Right forelimb (tissue), 1 donor: ENCODE data around the gene PYDC1.
"Not testable (repeated sequence)": the region's sequence is repeated elsewhere in the genome, so short reads cannot be mapped to it uniquely, and the experiment has no call there.

Experiments
- DNase-seq: peaks from one replicate; pipeline ENCODE4 v3.0.0-alpha.2; 2018

Gene PYDC1

DNA sequence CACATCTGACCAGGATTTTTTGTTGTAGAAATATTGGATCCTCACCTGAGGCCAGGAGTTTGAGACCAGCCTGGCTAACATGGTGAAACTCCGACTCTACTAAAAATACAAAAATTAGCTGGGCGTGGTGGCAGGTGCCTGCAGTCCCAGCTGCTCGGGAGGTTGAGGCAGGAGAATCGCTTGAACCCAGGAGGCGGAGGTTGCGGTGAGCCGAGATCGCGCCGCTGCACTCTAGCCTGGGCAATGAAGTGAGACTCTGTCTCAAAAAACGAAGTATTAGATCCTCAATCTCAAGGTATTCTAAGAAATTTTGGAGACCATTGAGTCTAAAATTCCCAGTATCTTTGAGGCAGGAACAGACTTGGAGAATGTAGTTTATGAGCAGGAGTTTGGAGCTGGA is 21.1 kb downstream of the PYDC1 start:
- DNase-seq, result not testable (repeated sequence)

DNA sequence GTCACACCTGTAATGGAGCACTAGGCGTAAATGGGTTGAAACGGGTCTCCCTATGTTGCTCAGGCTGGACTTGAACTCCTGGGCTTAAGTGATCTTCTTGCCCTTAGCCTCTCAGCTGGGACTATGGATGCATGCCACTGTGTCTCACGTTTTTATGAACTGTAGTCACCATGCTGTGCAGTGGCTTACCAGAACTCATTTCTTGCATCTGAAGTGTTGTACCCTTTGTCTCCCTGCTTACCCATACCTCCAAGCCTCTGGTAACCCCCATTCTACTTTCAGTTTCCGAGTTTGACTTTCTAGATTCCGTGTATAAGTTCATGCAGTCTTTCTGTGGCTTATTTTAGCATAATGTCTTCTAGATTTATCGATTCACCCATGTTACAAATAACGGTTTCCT is 22.0 kb downstream of the PYDC1 start:
- no peak for DNase-seq

DNA sequence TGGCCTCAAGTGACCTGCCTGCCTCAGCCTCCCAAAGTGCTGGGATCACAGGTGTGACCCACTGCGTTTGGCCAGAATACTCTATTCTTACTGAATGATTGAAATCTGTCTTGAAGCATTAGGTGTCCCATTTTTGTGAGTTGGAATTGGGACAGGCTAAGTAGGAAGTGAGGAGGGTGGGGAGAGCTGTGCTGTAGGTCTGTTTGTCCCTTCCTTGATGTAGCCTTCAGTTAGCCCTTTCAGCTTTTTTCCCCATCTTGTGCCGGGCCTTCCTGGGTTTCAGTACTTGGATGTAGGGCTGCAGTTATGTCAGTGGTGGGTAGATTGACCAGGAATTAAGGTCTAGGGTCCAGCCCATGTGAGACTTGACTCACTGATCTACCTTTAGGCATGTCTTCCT is 23.1 kb downstream of the PYDC1 start:
- no peak for DNase-seq

DNA sequence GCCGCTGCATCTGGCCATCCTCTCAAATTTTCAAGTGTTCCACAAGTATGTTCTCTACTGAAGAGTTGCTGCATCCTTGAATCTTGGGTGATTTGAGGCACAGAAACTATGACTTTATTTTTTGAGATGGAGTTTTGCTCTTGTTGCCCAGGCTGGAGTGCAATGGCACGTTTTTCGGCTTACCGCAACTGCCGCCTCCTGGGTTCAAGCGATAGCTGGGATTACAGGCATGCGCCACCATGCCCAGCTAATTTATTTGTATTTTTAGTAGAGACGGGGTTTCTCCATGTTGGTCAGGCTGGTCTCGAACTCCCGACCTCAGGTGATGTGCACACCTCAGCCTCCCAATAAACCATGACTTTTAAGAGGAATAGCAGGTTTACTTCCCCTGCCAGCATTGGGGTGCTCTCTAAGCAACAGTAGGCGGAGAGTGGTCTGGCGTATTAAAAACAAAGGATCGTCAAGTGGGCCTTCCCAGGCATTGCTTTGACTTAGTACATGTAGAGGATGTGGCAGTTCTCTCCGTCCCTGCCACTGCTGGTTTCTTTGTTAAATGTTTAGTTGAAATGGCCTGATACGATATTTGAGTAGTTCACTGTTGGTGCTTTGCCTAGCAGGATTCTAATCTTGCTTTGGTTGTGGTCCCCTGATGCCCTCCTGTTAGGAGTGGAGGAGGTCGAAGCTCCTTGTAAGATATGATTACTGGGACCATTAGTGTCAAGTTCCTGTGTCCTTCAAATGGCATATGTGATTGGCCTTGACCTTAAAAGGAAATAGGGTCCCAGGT is 23.9 kb downstream of the PYDC1 start:
- no peak for DNase-seq

DNA sequence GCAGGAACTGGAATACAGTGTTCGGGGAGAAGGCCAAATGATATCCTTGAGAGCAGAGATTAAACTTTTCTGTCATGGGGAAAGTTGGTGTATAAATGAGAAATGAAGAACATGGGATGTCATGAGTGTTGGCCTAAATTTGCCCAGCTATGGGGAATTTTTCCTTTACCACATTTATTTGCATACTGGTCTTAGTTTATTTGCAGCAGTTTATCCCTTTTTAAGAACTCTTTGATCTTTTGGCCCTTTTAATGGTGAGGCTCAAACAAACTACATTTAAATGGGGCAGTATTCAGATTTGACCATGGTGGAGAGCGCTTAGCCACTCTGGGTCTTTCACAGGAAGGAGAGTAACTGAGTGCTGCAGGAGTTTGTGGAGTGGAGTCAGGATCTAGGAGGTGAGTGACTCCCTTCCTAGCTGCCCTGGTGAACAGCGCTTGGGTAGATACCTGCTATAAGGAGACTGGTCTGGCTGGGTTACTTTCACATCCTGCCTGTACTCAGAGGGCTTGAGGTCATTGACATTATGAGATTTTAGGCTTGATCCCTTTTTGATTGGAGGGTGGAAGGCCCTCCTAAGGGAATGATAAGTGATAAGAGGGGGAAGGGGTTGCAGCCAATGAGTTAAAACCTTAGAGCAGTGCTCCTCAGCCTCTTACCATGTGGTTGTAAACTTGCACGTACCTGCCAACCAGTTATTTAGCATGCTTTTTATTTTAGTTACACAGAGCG is 25.1 kb downstream of the PYDC1 start:
- DNase-seq, result no peak

DNA sequence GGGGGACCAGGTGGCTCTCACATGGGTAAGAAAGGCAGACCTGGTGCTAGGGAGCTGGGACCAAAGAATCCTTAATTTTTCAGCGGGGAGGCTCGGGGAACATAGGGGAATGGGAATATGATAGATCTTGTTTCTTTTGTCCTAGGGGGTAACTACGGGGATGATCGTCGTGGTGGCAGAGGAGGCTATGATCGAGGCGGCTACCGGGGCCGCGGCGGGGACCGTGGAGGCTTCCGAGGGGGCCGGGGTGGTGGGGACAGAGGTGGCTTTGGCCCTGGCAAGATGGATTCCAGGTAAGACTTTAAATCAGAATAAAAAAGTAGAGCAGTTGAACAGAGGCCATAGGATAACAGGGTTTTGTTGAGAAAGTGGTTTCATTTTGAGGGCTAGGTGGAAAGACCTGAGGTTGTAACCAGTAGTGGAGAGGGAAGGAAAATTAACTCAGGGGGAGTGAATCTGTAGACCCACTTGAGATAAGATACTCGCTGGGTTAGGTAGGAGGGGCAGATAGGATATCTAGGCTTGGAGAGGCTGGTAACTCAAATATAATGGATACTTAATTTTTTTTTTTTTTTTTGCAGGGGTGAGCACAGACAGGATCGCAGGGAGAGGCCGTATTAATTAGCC is 26.0 kb downstream of the PYDC1 start:
- no peak for DNase-seq

DNA sequence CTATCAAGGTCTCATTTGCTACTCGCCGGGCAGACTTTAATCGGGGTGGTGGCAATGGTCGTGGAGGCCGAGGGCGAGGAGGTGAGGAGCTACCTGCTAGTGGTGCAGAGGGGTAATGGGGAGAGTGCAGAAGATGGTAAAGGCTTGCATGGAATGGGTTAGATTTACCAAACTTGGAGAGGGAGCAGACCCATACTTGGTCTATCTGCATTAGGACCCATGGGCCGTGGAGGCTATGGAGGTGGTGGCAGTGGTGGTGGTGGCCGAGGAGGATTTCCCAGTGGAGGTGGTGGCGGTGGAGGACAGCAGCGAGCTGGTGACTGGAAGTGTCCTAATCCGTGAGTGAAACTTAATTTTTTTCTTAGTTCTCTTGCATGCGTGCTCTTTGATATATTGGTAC is 26.9 kb downstream of the PYDC1 start:
- no peak for DNase-seq

DNA sequence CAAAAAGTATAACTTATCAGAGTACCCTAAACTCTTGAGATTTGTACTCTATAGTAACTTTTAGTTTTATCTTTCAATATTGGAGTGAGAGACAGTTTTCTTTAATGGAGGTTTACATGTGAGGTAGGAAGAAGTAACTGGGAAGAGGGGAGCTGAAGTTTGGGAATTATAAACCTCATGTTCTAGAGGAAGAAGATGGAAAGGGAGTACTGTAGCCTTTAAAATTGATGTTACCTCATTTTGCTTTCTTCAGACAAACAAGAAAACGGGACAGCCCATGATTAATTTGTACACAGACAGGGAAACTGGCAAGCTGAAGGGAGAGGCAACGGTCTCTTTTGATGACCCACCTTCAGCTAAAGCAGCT is 27.5 kb downstream of the PYDC1 start:
- DNase-seq, result no peak

DNA sequence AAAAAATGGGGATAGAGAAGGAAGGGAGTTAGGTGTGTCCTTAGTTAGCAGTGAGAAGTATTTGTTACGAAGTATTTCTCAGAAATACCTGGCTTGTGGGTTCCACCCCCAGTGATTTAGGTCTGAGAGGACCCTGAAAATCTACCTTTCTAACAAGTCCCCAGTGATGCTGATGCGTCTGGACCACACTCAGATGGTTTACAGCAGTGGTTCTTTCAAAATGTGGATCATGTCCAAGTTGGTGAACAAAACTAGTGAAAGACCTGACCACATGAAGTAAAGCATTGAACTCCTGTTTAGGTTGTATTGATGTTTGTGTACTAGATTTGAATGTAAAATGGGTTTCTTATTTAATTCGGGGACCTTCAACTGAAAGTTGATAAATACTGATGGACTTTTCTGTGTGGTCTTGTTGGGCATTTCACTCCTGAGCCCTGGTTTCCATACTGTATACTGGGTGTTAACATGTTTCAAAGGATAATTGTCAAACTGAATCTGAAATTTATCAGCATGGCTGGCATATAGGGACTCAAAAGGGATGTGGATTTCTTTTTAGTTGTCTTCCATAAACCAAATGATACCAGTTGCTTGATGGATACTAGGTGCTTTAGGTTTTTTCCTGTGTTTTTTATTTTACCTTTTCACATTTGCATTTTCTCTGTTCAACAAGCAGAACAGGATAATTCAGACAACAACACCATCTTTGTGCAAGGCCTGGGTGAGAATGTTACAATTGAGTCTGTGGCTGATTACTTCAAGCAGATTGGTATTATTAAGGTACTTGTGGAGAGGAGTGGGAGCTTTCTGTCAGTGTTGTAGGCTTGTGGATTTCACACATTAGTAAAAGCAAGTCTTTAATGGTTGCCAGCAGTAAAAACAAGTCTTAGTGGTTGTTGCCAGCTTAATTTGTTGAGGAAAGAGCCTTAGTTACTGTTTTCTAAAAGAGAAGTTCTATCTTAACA is 28.2 kb downstream of the PYDC1 start:
- no peak for DNase-seq

DNA sequence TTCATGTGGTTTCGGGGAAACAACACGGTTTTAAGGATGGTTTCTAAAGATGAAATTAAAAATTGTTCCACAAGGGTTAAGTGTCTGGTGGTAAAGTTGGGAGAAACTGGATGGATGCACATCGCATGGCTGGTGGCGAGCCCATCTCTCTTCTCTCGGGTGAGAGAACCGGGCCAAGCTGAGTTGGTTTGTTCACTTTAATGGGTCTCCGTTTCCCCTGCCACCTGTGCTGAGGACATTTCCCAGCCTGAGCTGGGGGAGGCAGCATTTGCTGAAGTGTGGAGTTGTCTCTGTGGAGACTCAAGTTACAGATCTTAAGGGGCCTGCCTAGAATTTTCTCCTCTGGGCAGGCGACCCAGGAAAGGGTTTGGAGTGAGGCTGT is 29.1 kb downstream of the PYDC1 start:
- no peak for DNase-seq

DNA sequence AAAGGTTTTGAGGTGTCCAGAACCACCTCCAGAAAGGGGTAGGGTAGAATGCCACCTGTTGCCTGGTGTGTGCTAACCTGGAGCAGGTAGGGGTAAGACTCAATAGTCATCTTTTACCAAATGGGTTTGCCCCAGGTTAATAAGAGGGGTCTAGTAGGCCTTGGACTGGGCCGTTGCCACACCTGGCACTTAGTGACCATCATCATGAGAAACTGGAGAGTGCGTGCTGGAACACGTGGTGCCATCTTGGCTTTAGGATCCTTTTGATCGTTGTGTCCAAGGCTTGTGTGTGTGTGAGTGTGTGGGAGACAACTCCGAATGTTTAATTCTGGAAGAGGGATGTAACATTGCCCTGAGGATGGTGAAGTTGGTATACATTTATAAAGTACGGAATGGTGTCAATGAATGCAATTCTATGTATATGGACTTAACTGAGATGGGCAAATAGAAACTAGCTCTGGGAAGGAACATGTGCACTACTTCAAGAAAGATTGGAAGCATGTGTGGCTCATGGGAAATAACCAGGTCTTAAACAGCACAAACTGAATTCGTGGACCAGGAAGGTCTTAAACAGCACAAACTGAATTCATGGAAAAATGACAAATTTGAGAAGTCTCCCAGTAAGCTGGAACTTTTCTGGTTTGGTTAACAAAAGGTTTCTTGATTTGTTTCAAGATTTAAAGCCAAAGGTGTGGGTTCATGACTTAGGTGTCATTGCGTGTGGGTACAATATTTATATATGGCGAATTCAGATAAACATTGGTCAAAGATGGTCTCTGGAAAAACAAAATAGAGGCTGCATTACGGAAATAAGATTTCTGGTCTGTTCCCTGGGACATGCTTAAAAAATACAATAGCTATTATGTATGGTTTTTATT is 29.8 kb downstream of the PYDC1 start:
- DNase-seq, result no peak

DNA sequence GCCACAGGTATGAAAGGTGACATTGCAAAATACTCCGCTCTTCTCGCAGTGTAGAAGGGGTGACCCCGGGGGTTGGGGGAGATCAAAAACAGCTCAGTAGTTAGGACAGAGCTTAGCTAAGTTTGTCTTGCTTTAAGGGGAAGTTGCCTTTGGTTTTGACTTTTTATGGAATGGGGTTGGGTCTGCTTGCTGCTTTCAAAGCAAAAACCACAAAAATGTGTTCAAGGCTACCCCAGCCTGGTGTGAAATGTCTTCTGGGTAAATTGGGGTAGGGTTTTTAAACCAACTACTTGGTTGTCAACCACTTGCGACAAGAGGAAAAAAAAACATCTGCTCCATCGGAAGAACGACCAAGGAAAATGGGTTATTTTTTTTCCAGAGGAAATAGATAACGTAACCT is 30.8 kb downstream of the PYDC1 start:
- DNase-seq, result no peak

DNA sequence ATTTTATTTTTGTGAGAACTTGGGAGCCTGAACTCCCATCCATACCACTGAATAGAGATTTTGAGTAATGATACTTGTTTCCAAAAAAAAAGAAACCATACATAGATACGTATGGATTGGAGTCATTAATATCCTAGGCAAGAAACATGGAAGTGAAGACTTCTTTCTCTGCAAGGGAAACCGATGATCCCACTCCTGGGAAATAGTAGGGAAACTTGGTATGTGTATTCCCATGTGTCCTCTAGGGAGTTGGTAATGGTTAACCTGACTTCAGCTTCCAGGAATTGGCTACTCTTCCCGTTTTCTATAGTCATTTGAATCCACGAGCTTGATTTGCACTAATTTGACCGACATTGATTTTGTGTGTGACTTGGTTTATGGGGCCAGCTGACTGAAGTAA is 31.6 kb downstream of the PYDC1 start:
- no peak for DNase-seq

DNA sequence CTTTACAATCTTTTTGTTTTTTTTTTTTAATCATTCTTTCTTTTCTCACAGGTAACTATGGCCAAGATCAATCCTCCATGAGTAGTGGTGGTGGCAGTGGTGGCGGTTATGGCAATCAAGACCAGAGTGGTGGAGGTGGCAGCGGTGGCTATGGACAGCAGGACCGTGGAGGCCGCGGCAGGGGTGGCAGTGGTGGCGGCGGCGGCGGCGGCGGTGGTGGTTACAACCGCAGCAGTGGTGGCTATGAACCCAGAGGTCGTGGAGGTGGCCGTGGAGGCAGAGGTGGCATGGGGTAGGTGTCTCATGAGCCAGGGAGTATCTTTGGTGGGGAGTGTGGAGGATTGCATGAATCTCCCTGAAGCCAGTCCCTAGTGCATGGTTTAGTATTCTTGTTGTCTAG is 32.0 kb downstream of the PYDC1 start:
- DNase-seq, result no peak

DNA sequence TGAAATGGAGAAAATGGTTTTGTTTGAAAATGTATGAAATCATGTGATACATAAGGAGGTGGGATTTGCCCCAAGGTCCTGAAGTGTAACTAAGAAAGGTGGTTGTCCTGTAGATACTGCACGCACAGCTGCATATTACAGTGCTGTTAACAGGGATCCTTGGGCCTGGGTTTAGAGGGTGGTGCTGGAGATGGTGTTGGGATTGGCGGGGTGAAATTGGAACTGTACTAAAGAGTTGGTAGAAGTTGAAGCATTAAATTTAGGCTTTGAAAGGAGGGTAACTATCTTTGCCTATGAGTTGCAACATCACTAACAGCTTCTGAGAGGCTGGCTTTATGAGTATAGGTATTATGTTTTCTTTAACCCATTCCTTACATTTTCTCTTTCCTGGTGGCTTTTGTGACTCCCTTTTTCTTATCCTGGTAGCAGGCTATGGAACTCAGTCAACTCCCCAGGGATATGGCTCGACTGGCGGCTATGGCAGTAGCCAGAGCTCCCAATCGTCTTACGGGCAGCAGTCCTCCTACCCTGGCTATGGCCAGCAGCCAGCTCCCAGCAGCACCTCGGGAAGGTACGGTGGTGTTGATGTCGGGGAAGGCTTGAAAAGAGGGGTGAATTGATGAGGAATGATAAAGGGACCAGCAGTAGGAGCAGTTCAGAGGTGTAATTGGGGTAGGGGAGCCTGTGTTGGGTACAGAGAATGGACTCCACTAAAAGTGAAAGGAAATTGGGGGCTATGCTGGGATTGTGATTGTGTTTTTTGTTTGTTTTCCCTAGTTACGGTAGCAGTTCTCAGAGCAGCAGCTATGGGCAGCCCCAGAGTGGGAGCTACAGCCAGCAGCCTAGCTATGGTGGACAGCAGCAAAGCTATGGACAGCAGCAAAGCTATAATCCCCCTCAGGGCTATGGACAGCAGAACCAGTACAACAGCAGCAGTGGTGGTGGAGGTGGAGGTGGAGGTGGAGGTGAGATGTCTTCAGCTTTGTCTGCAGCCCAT is 33.2 kb downstream of the PYDC1 start:
- DNase-seq, result no peak

DNA sequence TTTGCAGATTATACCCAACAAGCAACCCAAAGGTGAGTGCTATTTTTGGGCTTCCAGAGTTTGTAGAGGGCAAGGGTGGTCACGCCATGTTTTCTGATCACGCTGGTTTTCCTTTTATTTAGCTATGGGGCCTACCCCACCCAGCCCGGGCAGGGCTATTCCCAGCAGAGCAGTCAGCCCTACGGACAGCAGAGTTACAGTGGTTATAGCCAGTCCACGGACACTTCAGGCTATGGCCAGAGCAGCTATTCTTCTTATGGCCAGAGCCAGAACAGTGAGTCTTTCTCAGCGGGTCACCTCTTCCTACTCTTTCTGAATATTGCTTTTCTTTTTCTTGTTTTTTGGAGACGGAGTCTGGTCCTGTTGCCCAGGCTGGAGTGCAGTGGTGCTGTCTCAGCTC is 34.5 kb downstream of the PYDC1 start:
- DNase-seq, result no peak

DNA sequence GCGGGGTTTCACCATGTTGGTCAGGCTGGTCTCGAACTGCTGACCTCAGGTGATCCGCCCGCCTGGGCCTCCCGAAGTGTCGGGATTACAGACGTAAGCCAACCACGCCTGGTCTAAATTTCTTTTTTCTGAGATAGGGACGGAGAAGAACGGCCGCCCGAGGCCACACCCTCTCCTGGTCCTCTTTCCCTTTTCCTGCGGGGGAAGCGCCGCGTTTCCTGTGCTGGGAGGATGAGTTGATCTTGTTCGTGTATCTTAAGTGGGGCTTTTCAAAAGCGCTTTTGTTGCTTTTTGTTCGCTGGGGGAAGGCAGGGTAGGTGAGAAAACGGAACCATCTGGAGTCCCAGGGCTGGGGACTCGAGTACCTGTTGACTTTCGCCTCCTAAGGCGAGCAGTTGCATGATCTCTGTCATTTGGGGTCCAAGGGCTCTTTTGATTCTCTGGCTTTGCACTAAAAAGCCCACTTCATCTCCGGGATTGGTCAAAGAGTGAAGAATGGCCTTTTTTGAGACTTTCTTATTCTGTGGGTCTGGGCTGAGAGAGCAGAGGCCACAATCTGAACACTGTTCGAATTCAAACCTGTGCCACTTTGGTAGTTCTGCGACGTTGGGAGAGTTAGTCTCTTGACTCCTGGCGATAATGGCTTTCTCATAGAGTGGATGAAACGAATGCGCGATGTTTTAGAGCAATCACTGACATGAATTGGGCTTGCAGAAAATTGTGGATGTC is 35.7 kb downstream of the PYDC1 start:
- peak; percentile 54 for DNase-seq

DNA sequence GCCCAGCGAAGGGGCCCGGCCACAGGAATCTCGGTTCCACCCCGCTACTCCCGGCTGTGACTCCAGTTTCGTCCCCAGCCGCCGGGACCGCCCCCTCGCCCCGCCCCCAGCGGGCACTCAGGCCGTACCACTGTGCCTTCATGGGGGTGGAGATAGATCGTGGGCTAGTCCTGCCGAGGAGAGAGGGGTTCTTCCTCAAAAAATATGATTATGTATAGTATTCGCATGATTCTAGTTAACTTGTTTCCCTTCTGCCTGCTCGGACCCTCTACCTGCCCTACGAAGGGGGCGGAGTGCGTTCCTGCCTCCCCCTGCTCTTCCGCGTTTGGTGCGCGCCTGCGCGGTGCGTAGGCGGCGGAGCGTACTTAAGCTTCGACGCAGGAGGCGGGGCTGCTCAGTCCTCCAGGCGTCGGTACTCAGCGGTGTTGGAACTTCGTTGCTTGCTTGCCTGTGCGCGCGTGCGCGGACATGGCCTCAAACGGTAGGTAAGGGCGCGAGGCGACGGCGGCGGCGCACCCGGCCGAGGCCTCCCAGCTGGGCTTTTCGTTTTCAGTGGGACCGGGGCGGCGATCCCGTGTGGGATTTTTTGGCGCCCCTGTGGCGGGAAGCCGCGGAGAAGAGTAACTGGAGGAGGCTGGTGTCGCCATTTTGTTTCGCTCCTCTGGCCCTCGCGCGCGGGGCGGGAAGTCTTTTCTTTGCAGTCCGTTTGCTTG is 37.0 kb downstream of the PYDC1 start, which contains the start of gene FUS:
TSS of gene FUS (plus strand) at position 393 of the 713 bp plus-strand sequence. CDS start at position 469, 76 bp downstream.
- DNase-seq, result peak; percentile 96

DNA sequence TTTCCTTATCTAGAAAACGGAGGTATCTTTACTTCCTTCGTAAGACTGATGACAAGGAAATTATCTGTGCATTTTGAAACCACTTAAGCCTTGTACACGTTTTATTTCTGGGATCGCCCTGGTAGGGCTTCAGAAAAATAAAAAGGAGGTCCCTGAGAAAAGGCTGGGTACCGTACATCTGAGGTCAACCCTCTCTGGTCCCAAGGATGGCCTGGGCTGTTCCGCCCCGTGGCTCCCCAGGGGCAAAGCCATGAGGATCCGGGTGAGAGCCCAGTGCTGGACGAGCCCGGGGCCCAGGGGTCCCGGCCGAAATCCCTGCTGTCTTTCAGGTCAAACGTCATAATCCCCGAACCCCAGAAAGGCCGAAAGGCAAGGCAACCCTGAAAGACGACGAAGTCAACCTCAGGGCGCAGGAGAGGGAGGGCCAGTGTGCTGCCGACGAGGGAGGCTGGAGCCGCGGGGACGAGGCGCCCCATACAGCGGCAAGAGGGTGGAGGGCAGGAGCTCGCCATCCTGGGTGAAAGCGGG is 37.7 kb downstream of the PYDC1 start:
- DNase-seq, result no peak
